ENCODE measurements around the gene GNAT2.

GNAT2 gene

DNA sequence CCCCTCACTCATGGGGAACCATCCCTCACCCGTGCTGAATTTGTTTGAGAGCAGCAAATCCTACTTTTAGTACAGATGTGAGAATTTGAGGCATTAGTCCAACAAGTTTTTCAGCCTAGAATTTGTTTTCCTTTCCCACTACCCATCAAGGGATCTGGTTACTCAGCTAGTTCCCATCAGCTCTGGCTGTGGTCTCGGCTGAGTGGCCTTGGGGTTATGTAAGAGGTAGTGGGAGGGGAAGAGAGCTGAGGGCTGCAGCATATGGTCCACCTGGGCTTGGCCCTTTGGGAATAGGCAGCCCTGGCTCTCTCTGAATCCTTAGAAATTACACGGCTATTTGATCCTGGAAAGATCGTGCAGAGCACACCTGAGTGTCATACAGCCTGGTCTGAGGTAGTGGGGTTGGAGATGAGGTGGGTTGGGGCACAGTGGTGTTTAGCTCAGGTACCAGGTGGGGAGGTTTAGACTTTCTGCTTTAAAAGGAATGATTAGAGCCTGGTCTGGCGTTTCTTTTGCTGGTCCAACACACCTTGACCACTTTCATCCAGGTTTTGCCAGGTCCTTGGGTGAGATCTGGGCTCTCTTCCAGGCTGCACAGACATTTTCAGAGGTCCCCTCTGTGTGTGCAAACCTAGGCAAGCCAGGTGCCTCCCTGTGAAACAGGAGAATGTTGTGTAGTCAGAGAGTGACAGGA, 40.7 kb upstream of the GNAT2 start:
- ChIA-PET POLR2A (ENCODE audit: low non-redundant PET) (no interaction called here), CTCF (interaction anchor here (0.6 kb wide), 1 partner anchor 20 kb away, joined by 3 read pairs; no protein-coding TSS in a partner anchor)
- no peak overlapping the region for H3K27ac ChIP-seq
- TF ChIP-seq, protein P1, sequence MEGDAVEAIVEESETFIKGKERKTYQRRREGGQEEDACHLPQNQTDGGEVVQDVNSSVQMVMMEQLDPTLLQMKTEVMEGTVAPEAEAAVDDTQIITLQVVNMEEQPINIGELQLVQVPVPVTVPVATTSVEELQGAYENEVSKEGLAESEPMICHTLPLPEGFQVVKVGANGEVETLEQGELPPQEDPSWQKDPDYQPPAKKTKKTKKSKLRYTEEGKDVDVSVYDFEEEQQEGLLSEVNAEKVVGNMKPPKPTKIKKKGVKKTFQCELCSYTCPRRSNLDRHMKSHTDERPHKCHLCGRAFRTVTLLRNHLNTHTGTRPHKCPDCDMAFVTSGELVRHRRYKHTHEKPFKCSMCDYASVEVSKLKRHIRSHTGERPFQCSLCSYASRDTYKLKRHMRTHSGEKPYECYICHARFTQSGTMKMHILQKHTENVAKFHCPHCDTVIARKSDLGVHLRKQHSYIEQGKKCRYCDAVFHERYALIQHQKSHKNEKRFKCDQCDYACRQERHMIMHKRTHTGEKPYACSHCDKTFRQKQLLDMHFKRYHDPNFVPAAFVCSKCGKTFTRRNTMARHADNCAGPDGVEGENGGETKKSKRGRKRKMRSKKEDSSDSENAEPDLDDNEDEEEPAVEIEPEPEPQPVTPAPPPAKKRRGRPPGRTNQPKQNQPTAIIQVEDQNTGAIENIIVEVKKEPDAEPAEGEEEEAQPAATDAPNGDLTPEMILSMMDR (conservative IDR thresholded peaks at IDR 0.05; ENCODE audit: low read depth): no peak
- DNase-seq (ENCODE audit: low spot score): no peak

DNA sequence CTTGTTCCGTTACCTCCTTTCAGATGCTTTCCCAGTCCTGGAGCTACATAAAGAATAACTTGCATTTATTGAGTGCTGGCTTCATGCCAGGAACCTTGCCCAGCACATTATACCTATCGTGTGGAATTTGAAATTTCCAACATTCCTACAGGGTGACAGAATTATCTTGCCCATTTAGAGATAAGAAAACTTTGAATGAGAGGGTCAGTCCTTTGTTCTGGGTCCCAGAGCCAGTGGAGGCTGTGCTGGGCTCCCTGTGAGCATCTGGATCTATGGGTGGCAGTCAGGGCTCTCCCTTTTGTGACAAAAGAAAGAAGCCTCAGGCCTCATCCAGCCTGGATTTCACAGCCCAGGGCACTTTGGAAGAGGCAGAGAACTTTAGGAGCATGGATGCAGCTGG, 39.7 kb upstream of the GNAT2 start:
- no peak for DNase-seq (ENCODE audit: low spot score)
- H3K27ac ChIP-seq: no peak overlapping the region
- POLR2A ChIA-PET (ENCODE audit: low non-redundant PET): no interaction called here
- TF ChIP-seq, protein P1 (conservative IDR thresholded peaks at IDR 0.05; ENCODE audit: low read depth): no peak
- CTCF ChIA-PET: no interaction called here

DNA sequence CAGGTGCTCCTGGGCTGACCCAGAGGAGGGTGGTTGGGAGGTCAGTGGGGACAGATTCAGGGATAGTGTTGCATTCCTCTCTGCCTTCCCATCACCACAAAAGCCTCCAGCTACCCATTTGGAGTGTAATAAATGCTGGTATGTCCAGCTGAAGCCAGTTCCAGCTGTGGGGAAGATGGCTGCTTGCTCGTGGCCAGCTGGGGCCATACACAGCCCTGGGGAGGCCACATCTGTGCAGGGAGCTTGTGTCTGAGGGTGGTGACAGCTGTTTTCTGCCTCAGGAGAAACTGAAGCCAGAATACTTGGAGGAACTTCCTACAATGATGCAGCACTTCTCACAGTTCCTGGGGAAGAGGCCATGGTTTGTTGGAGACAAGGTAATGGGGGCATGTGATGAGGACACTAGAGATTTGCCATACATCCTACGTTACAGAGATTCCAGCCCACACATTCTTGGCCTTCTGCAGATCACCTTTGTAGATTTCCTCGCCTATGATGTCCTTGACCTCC, 39.2 kb upstream of the GNAT2 start:
- POLR2A ChIA-PET (ENCODE audit: low non-redundant PET): no interaction called here
- no peak for DNase-seq (ENCODE audit: low spot score)
- peak overlapping the region; percentile 19; the same call in 1 of the 2 replicates for H3K27ac ChIP-seq
- TF ChIP-seq, protein P1 (conservative IDR thresholded peaks at IDR 0.05; ENCODE audit: low read depth): no peak
- CTCF ChIA-PET: interaction anchor here (0.5 kb wide), 1 partner anchor 371 kb away, joined by 3 read pairs; no protein-coding TSS in a partner anchor

DNA sequence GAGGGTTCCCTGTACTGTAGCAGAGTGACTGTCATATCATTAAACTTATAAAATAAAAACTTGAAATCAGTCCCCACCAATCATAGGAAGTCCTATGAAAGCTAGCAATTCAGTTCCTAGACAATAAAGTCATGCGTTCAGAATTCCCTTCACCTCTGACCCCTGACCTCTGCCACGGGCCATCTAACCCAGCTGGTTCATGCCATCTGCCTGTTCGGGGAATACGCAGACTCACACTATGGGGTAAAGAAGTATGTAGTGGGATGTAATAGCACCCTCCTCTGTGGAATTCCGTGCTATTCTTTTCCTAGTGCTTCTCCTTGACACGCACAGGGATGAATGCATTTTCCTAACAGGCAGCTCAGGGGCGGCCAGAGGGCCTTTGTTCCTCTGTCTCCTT, 38.6 kb upstream of the GNAT2 start:
- TF ChIP-seq, protein P1 (conservative IDR thresholded peaks at IDR 0.05; ENCODE audit: low read depth): no peak
- POLR2A ChIA-PET (ENCODE audit: low non-redundant PET): no interaction called here
- DNase-seq (ENCODE audit: low spot score): no peak
- CTCF ChIA-PET: interaction anchor here (0.5 kb wide), 1 partner anchor 372 kb away, joined by 3 read pairs; no protein-coding TSS in a partner anchor
- H3K27ac ChIP-seq: no peak overlapping the region

DNA sequence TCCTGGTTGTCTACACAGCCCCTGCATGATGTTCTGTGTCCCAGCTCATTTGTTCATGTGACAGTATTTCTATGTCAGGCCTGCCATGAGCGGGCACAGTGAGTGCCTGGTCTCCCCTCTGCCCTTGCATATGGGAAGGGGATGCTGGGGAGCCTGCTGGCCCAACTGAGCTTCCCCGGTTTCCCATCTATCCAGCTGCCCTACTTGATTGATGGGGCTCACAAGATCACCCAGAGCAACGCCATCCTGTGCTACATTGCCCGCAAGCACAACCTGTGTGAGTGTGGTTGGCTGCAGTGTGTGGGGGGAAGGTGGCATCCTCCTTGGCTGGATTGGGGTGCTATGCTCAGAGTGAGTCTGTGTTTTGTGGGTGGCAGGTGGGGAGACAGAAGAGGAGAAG, 38.0 kb upstream of the GNAT2 start:
- CTCF ChIA-PET: interaction anchor here (1.8 kb wide), 1 partner anchor 17 kb away, joined by 9 read pairs; no protein-coding TSS in a partner anchor
- POLR2A ChIA-PET (ENCODE audit: low non-redundant PET): no interaction called here
- TF ChIP-seq, protein P1 (conservative IDR thresholded peaks at IDR 0.05; ENCODE audit: low read depth): no peak
- DNase-seq (ENCODE audit: low spot score): no peak
- no peak overlapping the region for H3K27ac ChIP-seq

DNA sequence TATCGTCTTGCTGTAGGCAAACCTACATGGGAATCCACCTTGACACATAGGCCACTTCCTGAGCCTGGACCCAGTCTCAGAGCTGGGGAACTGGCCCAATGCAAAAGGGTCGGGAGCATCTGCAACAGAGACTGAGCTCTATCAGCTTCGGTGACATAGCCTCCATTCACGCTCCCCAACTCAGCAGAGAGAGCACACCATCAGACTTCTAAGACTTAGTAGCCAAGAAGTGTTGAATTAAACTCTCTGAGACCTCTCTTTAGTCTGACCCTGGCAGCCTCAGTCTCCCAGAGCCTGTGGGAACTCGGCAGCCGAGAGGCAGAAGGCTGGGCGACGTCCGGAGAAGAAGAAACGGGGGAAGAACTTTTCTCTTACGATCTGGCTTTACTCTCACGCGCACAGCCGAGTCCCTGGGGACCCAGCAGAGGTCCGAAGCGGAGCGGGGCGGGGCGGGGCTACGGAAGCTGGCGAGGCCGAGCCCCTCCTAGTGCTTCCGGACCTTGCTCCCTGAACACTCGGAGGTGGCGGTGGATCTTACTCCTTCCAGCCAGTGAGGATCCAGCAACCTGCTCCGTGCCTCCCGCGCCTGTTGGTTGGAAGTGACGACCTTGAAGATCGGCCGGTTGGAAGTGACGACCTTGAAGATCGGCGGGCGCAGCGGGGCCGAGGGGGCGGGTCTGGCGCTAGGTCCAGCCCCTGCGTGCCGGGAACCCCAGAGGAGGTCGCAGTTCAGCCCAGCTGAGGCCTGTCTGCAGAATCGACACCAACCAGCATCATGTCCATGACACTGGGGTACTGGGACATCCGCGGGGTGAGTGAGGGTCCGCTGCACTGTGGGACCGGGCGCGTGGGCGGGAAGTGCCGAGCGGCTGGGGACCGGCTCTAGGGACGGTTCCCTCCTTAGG, 36.5 kb upstream of the GNAT2 start, which contains the start of gene GSTM4:
Gene GSTM4, plus strand, starts transcription at position 485 of the 905 bp plus-strand sequence. Its CDS starts 291 bp downstream, at position 776.
- POLR2A ChIA-PET (ENCODE audit: low non-redundant PET): no interaction called here
- CTCF ChIA-PET: interaction anchor here (0.5 to 1.8 kb wide), 2 partner anchors 16 to 37 kb away, joined by 3 to 9 read pairs; no protein-coding TSS in a partner anchor
- DNase-seq (ENCODE audit: low spot score): peak; percentile 52
- peak within 1 kb of the TSS; percentile 65 for H3K27ac ChIP-seq
- TF ChIP-seq, protein P1 (conservative IDR thresholded peaks at IDR 0.05; ENCODE audit: low read depth): no peak

Data from RWPE1 (cell line).